Keratinocyte (primary cell): Measurements from ENCODE around the gene PDE4C. TPM values are rescaled to one million over a fixed set of nuclear protein-coding genes. Genes with fewer than 3 reads are reported as not detected.

ENCODE experiments used
- DNase-seq: peaks from one replicate; pipeline ENCODE4 v3.0.0-alpha.2; 2011; ENCODE audit warnings: low read depth, missing footprints, low spot score
- FAIRE-seq: peaks from 2 replicates; lab custom pipeline; 2011; peaks lifted over from hg19 to GRCh38; lab: Jason Lieb, UNC
- H2AFZ ChIP-seq: 2 replicates; pipeline ENCODE4 v1.6.0; 2012; ENCODE audit warnings: low read length, control low read depth, inconsistent platforms; ENCODE audit not compliant: control insufficient read depth
- H3K27ac ChIP-seq: 2 replicates; pipeline ENCODE4 v1.5.1; 2011; ENCODE audit warnings: low read length; ENCODE audit not compliant: control insufficient read depth, insufficient read depth
- H3K27me3 ChIP-seq: 3 replicates; pipeline ENCODE4 v1.6.0; 2011; ENCODE audit warnings: low read length; ENCODE audit not compliant: control insufficient read depth, insufficient read depth; ENCODE audit errors: extremely low read depth
- H3K36me3 ChIP-seq, 2 experiments: 2 replicates in 1 of 2; 3 replicates in 1 of 2; pipeline ENCODE4 v1.5.1; 2011; ENCODE audit warnings: low read length in 2 of 2, mild to moderate bottlenecking in 1 of 2; ENCODE audit not compliant: control insufficient read depth in 2 of 2, insufficient read depth in 2 of 2; ENCODE audit errors: extremely low read depth in 1 of 2
- H3K4me1 ChIP-seq: 3 replicates; pipeline ENCODE4 v1.5.1; 2011; ENCODE audit warnings: low read length; ENCODE audit not compliant: control insufficient read depth, insufficient read depth; ENCODE audit errors: extremely low read depth
- H3K4me2 ChIP-seq: 3 replicates; pipeline ENCODE4 v1.6.0; 2011; ENCODE audit warnings: low read depth, low read length; ENCODE audit not compliant: control insufficient read depth, insufficient read depth; ENCODE audit errors: extremely low read depth
- H3K4me3 ChIP-seq, 3 experiments: fragments of 200-600 bp in 1 of 3; sonication (generic) in 1 of 3; 2 replicates in 2 of 3; 3 replicates in 1 of 3; pipeline ENCODE4 v1.5.1; 2011 to 2016; ENCODE audit warnings: low read length in 3 of 3, mild to moderate bottlenecking in 3 of 3, control low read depth in 2 of 3, inconsistent platforms in 1 of 3, low read depth in 1 of 3, mixed read lengths in 1 of 3, mixed run types in 1 of 3, moderate library complexity in 1 of 3; ENCODE audit not compliant: control insufficient read depth in 2 of 3, insufficient read depth in 2 of 3; ENCODE audit errors: extremely low read depth in 1 of 3
- H3K79me2 ChIP-seq: 2 replicates; pipeline ENCODE4 v1.6.0; 2012; ENCODE audit warnings: low read length; ENCODE audit not compliant: control insufficient read depth, insufficient read depth
- H3K9ac ChIP-seq: 3 replicates; pipeline ENCODE4 v1.6.0; 2011; ENCODE audit warnings: low read length; ENCODE audit not compliant: control insufficient read depth, insufficient read depth; ENCODE audit errors: extremely low read depth
- H3K9me1 ChIP-seq: 3 replicates; pipeline ENCODE4 v1.6.0; 2011; ENCODE audit warnings: low read length; ENCODE audit not compliant: control insufficient read depth, insufficient read depth; ENCODE audit errors: extremely low read depth
- H3K9me3 ChIP-seq: 2 replicates; pipeline ENCODE4 v1.5.1; 2012; ENCODE audit warnings: low read depth, low read length; ENCODE audit not compliant: control insufficient read depth
- H4K20me1 ChIP-seq: 3 replicates; pipeline ENCODE4 v1.6.0; 2011; ENCODE audit warnings: low read length; ENCODE audit not compliant: control insufficient read depth, insufficient read depth; ENCODE audit errors: extremely low read depth
- EZH2 ChIP-seq: IDR thresholded peaks from one replicate; pipeline ENCODE4 v1.6.1; 2012; ENCODE audit warnings: inconsistent platforms, mild to moderate bottlenecking, low read length, moderate library complexity
- dilution Hi-C: fragments of 300-500 bp; cut with MboI; formaldehyde crosslinking; loops from one replicate; pipeline ENCODE4 v1.7.0; 2020; ENCODE audit warnings: low sequenced_read_pairs; ENCODE audit not compliant: extremely low pct_ligation_motif_present
- polyA plus RNA-seq, 5 experiments: library from polyadenylated mRNA; depleted of rRNA in 3 of 5; stranded (reverse) in 3 of 5; stranded (forward) in 1 of 5; unstranded in 1 of 5; fragments of >200 nt; gene quantifications; 1 replicate in 1 of 5; 2 replicates in 3 of 5; 3 replicates in 1 of 5; pipeline versions ENCODE4 v1.2.1 to v1.2.3, GENCODE V29; 2011 to 2012; ENCODE audit warnings: missing spikeins in 2 of 5, low read depth in 1 of 5, low replicate concordance in 1 of 5
- TF ChIP-seq, protein P1 (sequence below), 3 experiments: IDR thresholded peaks in 1 of 3; conservative IDR thresholded peaks in 1 of 3; optimal IDR thresholded peaks in 1 of 3; 2 replicates in 2 of 3; 3 replicates in 1 of 3; pipeline versions ENCODE3 to v1.5.1; 2011; ENCODE audit warnings: low read length in 3 of 3, mild to moderate bottlenecking in 3 of 3, moderate library complexity in 2 of 3, control low read depth in 1 of 3, inconsistent platforms in 1 of 3; ENCODE audit not compliant: insufficient read depth in 2 of 3; ENCODE audit errors: extremely low read depth in 1 of 3

PDE4C gene
- polyA plus RNA-seq, 1 donor (not counting 4 experiments of a cell fraction or from before 2014, with no cell fraction given) = not detected

DNA sequence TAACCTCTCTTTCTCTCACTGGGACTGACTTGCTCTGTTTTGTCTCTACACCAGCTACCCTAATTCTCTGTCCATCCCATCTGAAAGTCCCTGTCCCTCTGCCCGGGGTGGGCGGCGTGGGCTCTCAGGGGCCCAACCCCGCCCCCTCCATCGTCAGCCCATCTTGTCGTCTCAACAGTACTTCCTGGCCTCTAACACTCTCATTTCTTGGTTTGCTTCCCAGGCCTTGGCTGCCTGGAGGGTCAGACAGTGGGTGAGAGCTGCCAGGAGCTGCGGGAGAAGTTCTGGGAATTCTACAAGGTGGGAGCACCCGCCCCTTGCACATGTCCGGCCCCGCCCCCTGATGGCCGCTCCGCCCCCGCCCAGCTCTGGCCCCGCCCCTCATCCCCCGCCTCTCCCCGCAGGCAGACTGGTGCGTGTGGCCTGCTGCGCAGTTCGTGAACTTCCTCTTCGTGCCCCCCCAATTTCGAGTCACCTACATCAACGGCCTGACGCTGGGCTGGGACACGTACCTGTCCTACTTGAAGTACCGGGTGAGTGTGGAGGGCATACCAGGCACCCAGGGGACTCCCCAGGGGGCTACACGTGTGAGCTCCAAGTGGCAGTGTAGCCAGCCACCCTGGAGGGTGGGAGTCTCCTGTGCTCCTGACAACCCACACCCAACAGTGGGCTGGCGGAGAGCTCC, 31.5 kb downstream of the PDE4C start:
- H3K27me3 ChIP-seq = no peaks in the 10 kb centered on the region
- no peaks in the 10 kb centered on the region for H3K9me3 ChIP-seq
- H3K36me3 ChIP-seq = peaks cover 4 to 9% of the 10 kb centered on the region in 2 experiments
- H3K4me1 ChIP-seq = peaks cover 20% of the 10 kb centered on the region
- peaks cover 4% of the 10 kb centered on the region for H3K9me1 ChIP-seq
- dilution Hi-C loops = no loop called here
- peaks cover 6% of the 10 kb centered on the region for H3K79me2 ChIP-seq
- TF ChIP-seq EZH2 = no peak
- TF ChIP-seq, protein P1, sequence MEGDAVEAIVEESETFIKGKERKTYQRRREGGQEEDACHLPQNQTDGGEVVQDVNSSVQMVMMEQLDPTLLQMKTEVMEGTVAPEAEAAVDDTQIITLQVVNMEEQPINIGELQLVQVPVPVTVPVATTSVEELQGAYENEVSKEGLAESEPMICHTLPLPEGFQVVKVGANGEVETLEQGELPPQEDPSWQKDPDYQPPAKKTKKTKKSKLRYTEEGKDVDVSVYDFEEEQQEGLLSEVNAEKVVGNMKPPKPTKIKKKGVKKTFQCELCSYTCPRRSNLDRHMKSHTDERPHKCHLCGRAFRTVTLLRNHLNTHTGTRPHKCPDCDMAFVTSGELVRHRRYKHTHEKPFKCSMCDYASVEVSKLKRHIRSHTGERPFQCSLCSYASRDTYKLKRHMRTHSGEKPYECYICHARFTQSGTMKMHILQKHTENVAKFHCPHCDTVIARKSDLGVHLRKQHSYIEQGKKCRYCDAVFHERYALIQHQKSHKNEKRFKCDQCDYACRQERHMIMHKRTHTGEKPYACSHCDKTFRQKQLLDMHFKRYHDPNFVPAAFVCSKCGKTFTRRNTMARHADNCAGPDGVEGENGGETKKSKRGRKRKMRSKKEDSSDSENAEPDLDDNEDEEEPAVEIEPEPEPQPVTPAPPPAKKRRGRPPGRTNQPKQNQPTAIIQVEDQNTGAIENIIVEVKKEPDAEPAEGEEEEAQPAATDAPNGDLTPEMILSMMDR (optimal IDR thresholded peaks at IDR 0.05 in 1 of 3, IDR thresholded peaks at IDR 0.05 in 1 of 3, conservative IDR thresholded peaks at IDR 0.05 in 1 of 3; ENCODE audit: extremely low read depth in 1 of 3, insufficient read depth in 2 of 3, low read length in 3 of 3) = no peak
- H3K9ac ChIP-seq = no peak overlapping the region
- H3K4me2 ChIP-seq = peak overlapping the region; percentile 98
- no peak overlapping the region for H3K27ac ChIP-seq
- no peak for DNase-seq
- H2AFZ ChIP-seq = no peak overlapping the region
- peak overlapping the region in 2 of 3 experiments; percentile 83 to 89 for H3K4me3 ChIP-seq
- H4K20me1 ChIP-seq = no peaks in the 10 kb centered on the region
- no peak for FAIRE-seq

GRCh38 chr19:18194181-18194530, 32.1 kb downstream of the PDE4C start:
- no peak for DNase-seq
- H3K79me2 ChIP-seq = peaks cover 6% of the 10 kb centered on the region
- peak overlapping the region; percentile 83 to 89 (median 86) for H3K4me3 ChIP-seq
- peak overlapping the region; percentile 98 for H3K4me2 ChIP-seq
- TF ChIP-seq, protein P1 (optimal IDR thresholded peaks at IDR 0.05 in 1 of 3, IDR thresholded peaks at IDR 0.05 in 1 of 3, conservative IDR thresholded peaks at IDR 0.05 in 1 of 3; ENCODE audit: extremely low read depth in 1 of 3, insufficient read depth in 2 of 3, low read length in 3 of 3) = no peak
- no peak for TF ChIP-seq EZH2
- H3K36me3 ChIP-seq = peaks cover 4 to 9% of the 10 kb centered on the region in 2 experiments
- H4K20me1 ChIP-seq = no peaks in the 10 kb centered on the region
- no peak overlapping the region for H3K27ac ChIP-seq
- peaks cover 4% of the 10 kb centered on the region for H3K9me1 ChIP-seq
- peak overlapping the region; percentile 82 for H3K9ac ChIP-seq
- H3K27me3 ChIP-seq = no peaks in the 10 kb centered on the region
- H3K9me3 ChIP-seq = no peaks in the 10 kb centered on the region
- H2AFZ ChIP-seq = no peak overlapping the region
- dilution Hi-C loops = no loop called here
- peaks cover 20% of the 10 kb centered on the region for H3K4me1 ChIP-seq
- no peak for FAIRE-seq
